ENCODE measurements around the gene SCYL1.
"Not testable (repeated sequence)": the region's sequence is repeated elsewhere in the genome, so short reads cannot be mapped to it uniquely, and the experiment has no call there.

Gene SCYL1

GRCh38 chr11:65506290-65506771, 18.6 kb upstream of the SCYL1 start:
- no peak for DNase-seq

- DNase-seq: no peak
These were observed 17.9 kb upstream of the SCYL1 start for GRCh38 chr11:65506772-65507505.

DNA sequence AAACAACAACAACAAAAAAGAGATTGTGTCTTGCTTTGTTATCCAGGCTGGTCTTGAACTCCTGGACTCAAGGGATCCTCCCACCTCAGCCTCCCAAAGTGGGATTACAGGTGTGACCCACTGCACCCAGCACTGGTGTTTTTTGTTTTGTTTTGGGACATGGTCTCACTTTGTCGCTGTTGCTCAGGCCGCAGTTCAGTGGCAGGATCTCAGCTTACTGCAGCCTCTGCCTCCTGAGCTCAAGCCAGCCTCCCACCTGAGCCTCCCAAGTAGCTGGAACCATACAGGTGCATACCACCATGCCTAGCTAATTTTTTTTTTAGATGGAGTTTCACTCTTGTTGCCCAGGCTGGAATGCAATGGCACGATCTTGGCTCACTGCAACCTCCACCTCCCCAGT, 12.6 kb upstream of the SCYL1 start:
- DNase-seq: not testable (repeated sequence)

DNA sequence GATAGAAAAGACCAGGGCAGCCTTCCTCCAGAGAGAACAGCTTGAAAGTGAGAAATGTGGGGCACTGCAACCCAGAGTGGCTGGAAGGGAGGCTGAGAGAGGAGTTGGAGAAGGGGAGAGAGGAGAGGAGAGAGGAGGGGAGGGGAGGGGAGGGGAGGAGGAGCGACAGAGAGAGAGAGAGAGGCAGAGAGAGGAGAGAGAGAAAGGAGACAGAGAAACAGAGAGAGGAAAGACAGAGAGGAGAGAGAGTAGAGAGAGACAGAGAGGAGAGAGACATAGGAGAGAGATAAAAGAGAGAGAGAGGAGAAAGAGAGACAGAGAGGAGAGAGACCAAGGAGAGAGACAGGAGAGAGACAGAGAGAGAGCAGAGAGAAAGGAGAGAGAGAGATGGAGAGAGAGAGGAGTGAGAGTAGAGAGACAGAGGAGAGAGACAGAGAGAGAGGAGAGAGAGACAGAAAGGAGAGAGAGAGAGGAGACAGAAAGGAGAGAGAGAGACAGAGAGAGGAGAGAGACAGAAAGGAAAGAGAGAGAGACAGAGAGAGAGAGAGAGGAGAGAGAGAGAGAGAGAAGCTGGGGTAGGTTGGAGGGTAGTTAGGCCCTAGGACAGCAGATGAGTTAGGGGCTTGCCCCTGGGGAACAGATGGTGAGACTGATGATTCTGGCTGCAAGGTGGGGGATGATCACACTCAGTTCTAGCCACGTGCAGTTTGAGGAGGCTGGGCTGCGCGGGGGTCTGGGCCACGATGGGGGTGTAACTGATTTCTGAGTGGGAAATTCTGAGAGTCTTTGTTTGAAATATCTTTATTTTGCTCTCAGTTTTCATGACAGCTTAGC, 8.5 kb upstream of the SCYL1 start:
- DNase-seq: no peak

- DNase-seq: not testable (repeated sequence)
These were observed 5.8 kb upstream of the SCYL1 start for GRCh38 chr11:65518941-65519549.

DNA sequence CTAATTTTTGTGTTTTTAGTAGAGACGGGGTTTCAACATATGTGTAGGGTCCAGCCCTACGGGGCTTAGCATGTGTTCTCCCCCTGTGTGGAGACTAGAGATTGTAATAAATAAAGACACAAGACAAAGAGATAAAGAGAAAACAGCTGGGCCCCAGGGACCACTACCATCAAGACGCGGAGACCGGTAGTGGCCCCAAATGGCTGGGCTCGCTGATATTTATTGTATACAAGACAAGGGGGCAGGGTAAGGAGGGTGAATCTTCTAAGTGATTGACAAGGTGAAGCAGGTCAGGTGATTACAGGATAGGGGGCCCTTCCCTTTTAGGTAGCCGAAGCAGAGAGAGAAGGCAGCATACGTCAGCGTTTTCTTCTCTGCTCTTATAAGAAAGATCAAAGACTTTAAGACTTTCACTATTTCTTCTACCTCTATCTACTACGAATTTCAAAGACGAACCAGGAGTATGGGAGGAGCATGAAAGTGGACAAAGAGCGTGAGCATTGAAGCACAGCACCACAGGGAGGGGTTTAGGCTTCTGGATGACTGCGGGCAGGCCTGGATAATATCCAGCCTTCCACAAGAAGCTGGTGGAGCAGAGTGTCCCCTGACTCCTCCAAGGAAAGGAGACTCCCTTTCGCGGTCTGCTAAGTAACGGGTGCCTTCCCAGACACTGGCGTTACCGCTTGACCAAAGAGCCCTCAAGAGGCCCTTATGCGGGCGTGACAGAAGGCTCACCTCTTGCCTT, 2.9 kb upstream of the SCYL1 start:
- DNase-seq: not testable (repeated sequence)

DNA sequence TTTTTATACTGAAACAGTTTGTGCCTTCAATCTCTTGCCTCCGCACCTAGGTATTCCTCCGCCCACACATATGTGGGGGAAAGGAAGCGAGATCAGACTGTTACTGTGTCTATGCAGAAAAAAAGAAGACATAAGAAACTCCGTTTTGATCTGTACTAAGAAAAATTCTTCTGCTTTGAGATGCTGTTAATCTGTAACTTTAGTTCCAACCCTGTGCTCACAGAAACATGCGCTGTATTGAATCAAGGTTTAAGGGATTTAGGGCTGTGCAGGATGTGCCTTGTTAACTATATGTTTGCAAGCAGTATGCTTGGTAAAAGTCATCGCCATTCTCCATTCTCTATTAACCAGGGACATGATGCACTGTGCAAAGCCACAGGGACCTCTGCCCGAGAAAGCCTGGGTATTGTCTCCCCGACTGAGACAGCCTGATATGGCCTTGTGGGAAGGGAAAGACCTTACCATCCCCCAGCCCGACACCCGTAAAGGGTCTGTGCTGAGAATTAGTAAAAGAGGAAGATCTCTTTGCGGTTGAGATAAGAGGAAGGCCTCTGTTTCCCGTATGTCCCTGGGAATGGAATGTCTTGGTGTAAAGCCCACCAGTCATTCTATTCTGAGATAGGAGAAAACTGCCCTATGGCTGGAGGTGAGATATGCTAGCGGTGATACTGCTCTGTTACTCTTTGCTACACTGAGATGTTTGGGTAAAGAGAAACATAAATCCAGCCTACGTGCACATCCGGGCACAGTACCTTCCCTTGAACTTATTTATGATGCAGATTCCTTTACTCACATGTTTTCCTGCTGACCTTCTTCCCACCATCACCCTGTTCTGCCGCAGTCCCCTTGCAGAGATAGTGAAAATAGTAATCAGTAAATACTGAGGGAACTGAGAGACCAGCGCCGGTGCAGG, 1.9 kb upstream of the SCYL1 start:
- not testable (repeated sequence) for DNase-seq

DNA sequence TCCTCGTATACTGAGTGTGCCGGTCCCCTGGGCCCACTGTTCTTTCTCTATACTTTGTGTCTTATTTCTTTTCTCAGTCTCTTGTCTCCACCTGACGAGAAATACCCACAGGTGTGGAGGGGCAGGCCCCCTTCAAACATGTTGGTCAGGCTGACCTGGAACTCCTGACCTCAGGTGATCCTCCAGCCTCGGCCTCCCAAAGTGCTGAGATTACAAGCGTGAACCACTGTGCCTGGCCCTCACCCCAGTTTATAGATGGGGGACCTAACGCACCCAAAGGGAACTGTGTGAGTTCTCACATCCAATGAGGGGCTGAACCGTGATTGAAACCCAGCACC, 1.3 kb upstream of the SCYL1 start:
- DNase-seq: not testable (repeated sequence)

- no peak for DNase-seq
These were observed 706 bp upstream of the SCYL1 start for GRCh38 chr11:65524014-65524740.

- DNase-seq: no peak
These were observed 930 bp downstream of the SCYL1 start for GRCh38 chr11:65525546-65526480.

GRCh38 chr11:65526744-65527143, 1.9 kb downstream of the SCYL1 start:
- no peak for DNase-seq

- DNase-seq: no peak
These were observed 4.0 kb downstream of the SCYL1 start for GRCh38 chr11:65528819-65529350.

- DNase-seq: no peak
These were observed 4.7 kb downstream of the SCYL1 start for GRCh38 chr11:65529475-65530156.

- DNase-seq: no peak
These were observed 5.2 kb downstream of the SCYL1 start for GRCh38 chr11:65530157-65530496.

DNA sequence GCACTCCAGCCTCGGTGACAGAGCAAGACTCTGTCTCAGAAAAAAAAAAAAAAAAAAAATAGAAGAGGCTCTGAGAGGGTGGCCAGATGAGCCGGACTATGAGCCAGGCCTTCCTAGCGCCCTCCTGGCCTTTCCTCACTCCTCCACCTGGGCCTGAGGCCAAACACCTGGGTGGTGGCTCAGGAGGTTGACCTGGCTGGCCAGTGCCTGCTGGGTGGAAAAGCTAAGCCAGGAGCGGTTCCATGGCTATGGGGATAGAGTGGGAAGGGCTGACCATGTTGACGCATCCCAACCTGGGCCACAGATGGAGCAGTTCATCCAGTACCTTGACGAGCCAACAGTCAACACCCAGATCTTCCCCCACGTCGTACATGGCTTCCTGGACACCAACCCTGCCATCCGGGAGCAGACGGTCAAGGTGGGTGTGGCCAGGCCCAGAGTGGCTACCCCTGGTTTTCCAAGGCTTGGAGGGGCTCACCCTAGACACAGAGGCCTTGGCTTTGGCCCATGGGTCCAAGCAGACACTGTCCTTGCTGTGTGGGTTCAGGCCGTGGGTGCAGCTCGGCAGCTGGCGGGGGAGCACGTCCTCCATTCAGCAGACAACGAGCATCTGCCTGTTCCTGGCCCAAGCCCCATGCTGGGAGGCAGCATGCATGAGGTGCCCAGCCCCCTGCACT, 7.6 kb downstream of the SCYL1 start:
- DNase-seq: no peak

DNA sequence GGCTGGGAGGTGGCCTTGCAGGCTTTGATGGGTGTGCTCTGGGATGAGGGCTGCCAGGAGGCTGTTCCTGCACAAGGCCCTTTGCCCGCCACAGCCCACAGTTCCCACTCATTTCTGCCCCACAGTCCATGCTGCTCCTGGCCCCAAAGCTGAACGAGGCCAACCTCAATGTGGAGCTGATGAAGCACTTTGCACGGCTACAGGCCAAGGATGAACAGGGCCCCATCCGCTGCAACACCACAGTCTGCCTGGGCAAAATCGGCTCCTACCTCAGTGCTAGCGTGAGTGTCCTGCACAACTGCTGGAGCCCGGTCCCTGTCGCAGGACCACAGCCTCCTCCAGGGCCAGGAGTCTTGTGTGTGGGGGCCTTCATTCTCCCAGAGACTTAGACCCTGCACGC, 10.2 kb downstream of the SCYL1 start:
- no peak for DNase-seq

- DNase-seq: no peak
These were observed 11.8 kb downstream of the SCYL1 start for GRCh38 chr11:65536412-65537295.

GRCh38 chr11:65537296-65537597, 12.4 kb downstream of the SCYL1 start:
- no peak for DNase-seq

All from activated CD4-positive, CD25-positive, alpha-beta regulatory T cell treated with anti-CD3 and anti-CD28 coated beads, Interleukin-2, amount 50 U/mL, for 72 hours (primary cell).